SU-DHL-6 (cell line): Measurements from ENCODE around the gene SH3RF3.

Source experiments
- H2AFZ ChIP-seq: fragments of 200-600 bp; sonication (generic); 2 replicates; pipeline ENCODE4 v1.6.1; 2014; ENCODE audit warnings: low read depth, mild to moderate bottlenecking, moderate library complexity, mixed read lengths, antibody characterized with exemption, low read length; ENCODE audit not compliant: severe bottlenecking
- H3F3A ChIP-seq: fragments of 200-600 bp; shearing (Covaris generic); 2 replicates; pipeline ENCODE4 v1.6.0; 2016; ENCODE audit warnings: antibody characterized with exemption, mild to moderate bottlenecking; ENCODE audit not compliant: insufficient read depth
- H3K27ac ChIP-seq: fragments of 200-600 bp; sonication (generic); 2 replicates; pipeline ENCODE4 v1.5.1; 2016; ENCODE audit warnings: low read depth, mild to moderate bottlenecking, low read length, moderate library complexity, mixed read lengths
- H3K27me3 ChIP-seq: fragments of 200-600 bp; sonication (generic), shearing (Covaris generic); 2 replicates; pipeline ENCODE4 v1.6.0; 2014; ENCODE audit warnings: mild to moderate bottlenecking, low read length
- H3K36me3 ChIP-seq: fragments of 200-600 bp; sonication (generic); 2 replicates; pipeline ENCODE4 v1.6.1; 2014; ENCODE audit warnings: mild to moderate bottlenecking, low read length, mixed read lengths
- H3K4me2 ChIP-seq: fragments of 300-600, 200-600 bp; shearing (Covaris generic), sonication (generic); 2 replicates; pipeline ENCODE4 v1.6.0; 2014; ENCODE audit warnings: low read length, low read depth, mild to moderate bottlenecking; ENCODE audit not compliant: poor library complexity, severe bottlenecking
- H3K4me3 ChIP-seq: fragments of 200-600 bp; sonication (generic); 2 replicates; pipeline ENCODE4 v1.5.1; 2014; ENCODE audit warnings: antibody characterized with exemption, low read length, mild to moderate bottlenecking, mixed read lengths; ENCODE audit not compliant: insufficient read depth, poor library complexity, severe bottlenecking
- H3K79me2 ChIP-seq: fragments of 200-600 bp; sonication (generic); 2 replicates; pipeline ENCODE4 v1.6.1; 2014; ENCODE audit warnings: mild to moderate bottlenecking, low read length, moderate library complexity; ENCODE audit not compliant: insufficient read depth
- H3K9ac ChIP-seq: fragments of 200-600 bp; sonication (generic); 2 replicates; pipeline ENCODE4 v1.7.0; 2014; ENCODE audit warnings: mild to moderate bottlenecking, low read length
- H3K9me2 ChIP-seq: fragments of 200-600 bp; sonication (generic); replicated peaks from 2 replicates; pipeline ENCODE4 v1.6.1; 2014; ENCODE audit warnings: low read length; ENCODE audit not compliant: insufficient read depth
- H3K9me3 ChIP-seq: fragments of 200-600 bp; sonication (generic); 2 replicates; pipeline ENCODE4 v1.6.1; 2014; ENCODE audit warnings: low read length, mixed read lengths; ENCODE audit not compliant: insufficient read depth
- H4K20me1 ChIP-seq: fragments of 200-600 bp; sonication (generic); 2 replicates; pipeline ENCODE4 v1.6.1; 2014; ENCODE audit warnings: low read depth, mild to moderate bottlenecking, antibody characterized with exemption, low read length, moderate library complexity, mixed read lengths
- EZH2phosphoT487 ChIP-seq: fragments of 200-600 bp; sonication (generic), shearing (Covaris generic); conservative IDR thresholded peaks from 2 replicates; pipeline ENCODE4 v1.6.1; 2018; ENCODE audit warnings: mild to moderate bottlenecking, antibody characterized with exemption, low read length, moderate library complexity, mixed read lengths
- TF ChIP-seq, protein P1 (sequence below): fragments of 200-600 bp; sonication (generic); IDR thresholded peaks from one replicate; pipeline ENCODE4 v1.5.1; 2017; ENCODE audit warnings: antibody characterized with exemption, mild to moderate bottlenecking, low read length, moderate library complexity; ENCODE audit not compliant: insufficient read depth, poor library complexity, severe bottlenecking

SH3RF3 gene

DNA sequence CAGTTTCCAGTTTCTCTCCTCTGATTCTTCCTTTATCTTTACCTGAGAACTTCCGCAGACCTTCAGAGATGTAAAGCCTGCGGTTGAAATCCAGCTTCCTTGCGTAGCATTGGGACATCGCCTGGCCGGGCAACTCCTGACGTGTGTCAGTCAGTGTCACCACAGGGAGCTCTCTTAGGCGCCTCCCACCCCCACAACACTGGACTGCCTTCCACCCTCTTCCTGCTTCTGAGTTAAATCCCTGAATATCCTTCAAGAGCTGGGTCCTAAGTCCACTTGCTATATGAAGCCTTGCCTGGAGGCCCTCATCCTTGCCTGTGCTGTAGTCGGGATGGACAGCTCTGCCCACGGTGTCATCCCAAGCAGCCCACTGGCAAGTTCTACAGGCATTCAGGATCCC is 305.3 kb downstream of the SH3RF3 start:
- Histone ChIP-seq H3K4me3 (no peak overlapping the region), H3K36me3 (no peaks in the 10 kb centered on the region)
- TF ChIP-seq, protein P1, sequence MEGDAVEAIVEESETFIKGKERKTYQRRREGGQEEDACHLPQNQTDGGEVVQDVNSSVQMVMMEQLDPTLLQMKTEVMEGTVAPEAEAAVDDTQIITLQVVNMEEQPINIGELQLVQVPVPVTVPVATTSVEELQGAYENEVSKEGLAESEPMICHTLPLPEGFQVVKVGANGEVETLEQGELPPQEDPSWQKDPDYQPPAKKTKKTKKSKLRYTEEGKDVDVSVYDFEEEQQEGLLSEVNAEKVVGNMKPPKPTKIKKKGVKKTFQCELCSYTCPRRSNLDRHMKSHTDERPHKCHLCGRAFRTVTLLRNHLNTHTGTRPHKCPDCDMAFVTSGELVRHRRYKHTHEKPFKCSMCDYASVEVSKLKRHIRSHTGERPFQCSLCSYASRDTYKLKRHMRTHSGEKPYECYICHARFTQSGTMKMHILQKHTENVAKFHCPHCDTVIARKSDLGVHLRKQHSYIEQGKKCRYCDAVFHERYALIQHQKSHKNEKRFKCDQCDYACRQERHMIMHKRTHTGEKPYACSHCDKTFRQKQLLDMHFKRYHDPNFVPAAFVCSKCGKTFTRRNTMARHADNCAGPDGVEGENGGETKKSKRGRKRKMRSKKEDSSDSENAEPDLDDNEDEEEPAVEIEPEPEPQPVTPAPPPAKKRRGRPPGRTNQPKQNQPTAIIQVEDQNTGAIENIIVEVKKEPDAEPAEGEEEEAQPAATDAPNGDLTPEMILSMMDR, result no peak

DNA sequence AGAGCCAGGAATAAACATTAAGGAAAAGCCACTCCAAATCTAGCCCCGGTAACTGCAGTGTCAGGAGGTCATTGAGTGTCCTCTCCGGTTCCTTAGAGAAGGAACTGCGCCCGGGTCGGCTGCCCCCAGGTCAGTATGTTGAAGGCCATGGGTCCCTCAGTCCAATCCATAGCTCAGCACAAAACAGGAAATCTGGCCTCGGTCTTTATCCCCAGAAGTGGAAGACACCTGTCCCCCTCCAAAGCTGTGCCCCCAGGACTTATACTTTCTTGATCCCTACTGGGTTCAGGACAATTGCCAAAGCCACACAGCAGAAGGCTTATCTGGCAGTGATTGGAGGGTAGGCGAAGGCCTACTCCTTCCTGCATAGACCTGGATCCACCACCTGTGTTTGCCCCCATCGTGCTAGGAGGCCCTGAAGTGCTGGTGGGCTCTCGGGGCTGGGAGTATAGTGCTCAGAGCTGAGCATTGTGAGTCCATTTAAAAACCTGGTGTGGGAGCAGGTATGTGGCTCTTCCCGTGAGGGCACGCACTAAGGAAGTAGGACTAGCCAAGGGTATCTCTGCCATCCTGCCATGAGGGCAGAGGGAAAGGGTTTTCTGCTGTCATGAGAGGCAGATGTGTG is 306.2 kb downstream of the SH3RF3 start:
- H3K9me3 ChIP-seq, result no peaks in the 10 kb centered on the region
- H3K79me2 ChIP-seq, result no peaks in the 10 kb centered on the region
- H3K27me3 ChIP-seq, result no peaks in the 10 kb centered on the region
- no peak overlapping the region for H3K4me3 ChIP-seq
- TF ChIP-seq, protein P1, result no peak
- no peak for TF ChIP-seq EZH2phosphoT487
- H3K9me2 ChIP-seq, result no peaks in the 10 kb centered on the region
- H3K4me2 ChIP-seq, result no peak overlapping the region
- no peaks in the 10 kb centered on the region for H3F3A ChIP-seq
- H3K27ac ChIP-seq, result no peak overlapping the region
- H2AFZ ChIP-seq, result no peak overlapping the region
- no peak overlapping the region for H3K9ac ChIP-seq
- H4K20me1 ChIP-seq, result no peaks in the 10 kb centered on the region
- no peaks in the 10 kb centered on the region for H3K36me3 ChIP-seq

More for the DNA sequence above, 305.3 kb downstream of the SH3RF3 start:
- no peaks in the 10 kb centered on the region for H3K9me3 ChIP-seq
- H3K9me2 ChIP-seq, result no peaks in the 10 kb centered on the region
- no peak overlapping the region for H2AFZ ChIP-seq
- H3K27me3 ChIP-seq, result no peaks in the 10 kb centered on the region
- H3K27ac ChIP-seq, result no peak overlapping the region
- no peaks in the 10 kb centered on the region for H4K20me1 ChIP-seq
- H3F3A ChIP-seq, result no peaks in the 10 kb centered on the region
- H3K4me2 ChIP-seq, result no peak overlapping the region
- no peak overlapping the region for H3K9ac ChIP-seq
- H3K79me2 ChIP-seq, result no peaks in the 10 kb centered on the region

DNA sequence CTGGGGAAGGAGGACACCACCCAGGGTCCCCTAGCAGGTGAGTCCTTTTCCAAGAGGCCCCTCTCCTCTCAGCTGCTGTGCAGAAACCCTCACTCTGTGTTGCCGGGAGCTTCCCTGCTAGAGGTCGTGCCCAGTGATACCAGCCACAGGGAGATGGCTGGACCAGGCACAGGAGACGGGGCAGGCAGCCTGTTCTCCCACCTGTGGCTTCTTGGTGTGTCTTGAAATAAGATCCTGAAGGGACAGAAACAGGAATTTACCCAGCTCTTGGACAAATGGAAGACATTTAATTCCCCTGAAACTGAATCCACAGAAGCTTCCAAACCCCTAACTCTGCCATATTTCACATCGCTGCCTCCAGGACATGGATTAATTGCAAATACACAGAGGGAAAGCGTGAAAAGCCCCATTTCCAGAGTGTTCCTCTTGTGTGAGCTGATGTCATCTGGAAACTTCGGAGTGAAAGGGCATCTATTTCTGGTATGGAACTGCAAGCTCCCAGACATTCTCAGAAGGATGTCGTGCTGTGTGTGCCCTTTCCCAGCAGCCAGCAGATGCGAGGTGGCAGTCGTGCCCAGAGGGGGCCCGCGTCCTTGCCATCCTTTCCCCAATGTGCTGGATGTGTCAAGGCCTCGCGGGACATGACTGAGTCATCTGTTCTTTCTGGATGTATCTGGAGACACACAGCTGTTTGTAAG is 307.0 kb downstream of the SH3RF3 start:
- H3K9ac ChIP-seq, result no peak overlapping the region
- H3K4me2 ChIP-seq, result no peak overlapping the region
- H3K27ac ChIP-seq, result no peak overlapping the region
- no peaks in the 10 kb centered on the region for H3K9me2 ChIP-seq
- H3K27me3 ChIP-seq, result no peaks in the 10 kb centered on the region
- H3K79me2 ChIP-seq, result no peaks in the 10 kb centered on the region
- no peaks in the 10 kb centered on the region for H3K36me3 ChIP-seq
- H3K9me3 ChIP-seq, result no peaks in the 10 kb centered on the region
- TF ChIP-seq EZH2phosphoT487, result no peak
- TF ChIP-seq, protein P1, result no peak
- no peak overlapping the region for H3K4me3 ChIP-seq
- no peaks in the 10 kb centered on the region for H3F3A ChIP-seq
- H4K20me1 ChIP-seq, result no peaks in the 10 kb centered on the region
- no peak overlapping the region for H2AFZ ChIP-seq
